SK-N-SH (cell line): ENCODE data around the gene PPP1R9B.

Experiments
- CTCF ChIP-seq: fragments of 200-600 bp; sonication (generic); IDR thresholded peaks from 2 replicates; pipeline ENCODE4 v1.6.1; 2017; ENCODE audit warnings: antibody characterized with exemption, mild to moderate bottlenecking, moderate library complexity
- EP300 ChIP-seq, 2 experiments: IDR thresholded peaks; 2 replicates each; pipeline versions ENCODE4 v1.4.0 to v1.6.1; 2012; ENCODE audit warnings: borderline replicate concordance in 1 of 2, low read depth in 1 of 2, low read length in 1 of 2
- FOXM1 ChIP-seq: IDR thresholded peaks from 2 replicates; pipeline ENCODE4 v1.4.0; 2012; ENCODE audit warnings: low read depth, mild to moderate bottlenecking
- GABPA ChIP-seq: IDR thresholded peaks from 2 replicates; pipeline ENCODE4 v1.4.0; 2012; ENCODE audit warnings: low read depth, mild to moderate bottlenecking
- JUND ChIP-seq: IDR thresholded peaks from 2 replicates; pipeline ENCODE4 v1.4.0; 2012
- MAX ChIP-seq: IDR thresholded peaks from 2 replicates; pipeline ENCODE4 v1.4.0; 2012; ENCODE audit warnings: low read depth
- NRF1 ChIP-seq: IDR thresholded peaks from 2 replicates; pipeline ENCODE4 v1.6.1; 2012; ENCODE audit warnings: low read depth, mild to moderate bottlenecking, low read length
- POLR2AphosphoS5 ChIP-seq: IDR thresholded peaks from 2 replicates; pipeline ENCODE4 v1.6.1; 2012; ENCODE audit warnings: low read depth, low read length
- RFX5 ChIP-seq: IDR thresholded peaks from 2 replicates; pipeline ENCODE4 v1.6.1; 2012; ENCODE audit warnings: mild to moderate bottlenecking, improper control_type of control experiment, low read length
- SIN3A ChIP-seq: IDR thresholded peaks from 2 replicates; pipeline ENCODE4 v1.6.1; 2012; ENCODE audit warnings: low read depth, mild to moderate bottlenecking, low read length, moderate library complexity, borderline replicate concordance
- TAF1 ChIP-seq: IDR thresholded peaks from 2 replicates; pipeline ENCODE4 v1.6.1; 2012; ENCODE audit warnings: low read depth, mild to moderate bottlenecking, low read length, moderate library complexity, borderline replicate concordance

DNA sequence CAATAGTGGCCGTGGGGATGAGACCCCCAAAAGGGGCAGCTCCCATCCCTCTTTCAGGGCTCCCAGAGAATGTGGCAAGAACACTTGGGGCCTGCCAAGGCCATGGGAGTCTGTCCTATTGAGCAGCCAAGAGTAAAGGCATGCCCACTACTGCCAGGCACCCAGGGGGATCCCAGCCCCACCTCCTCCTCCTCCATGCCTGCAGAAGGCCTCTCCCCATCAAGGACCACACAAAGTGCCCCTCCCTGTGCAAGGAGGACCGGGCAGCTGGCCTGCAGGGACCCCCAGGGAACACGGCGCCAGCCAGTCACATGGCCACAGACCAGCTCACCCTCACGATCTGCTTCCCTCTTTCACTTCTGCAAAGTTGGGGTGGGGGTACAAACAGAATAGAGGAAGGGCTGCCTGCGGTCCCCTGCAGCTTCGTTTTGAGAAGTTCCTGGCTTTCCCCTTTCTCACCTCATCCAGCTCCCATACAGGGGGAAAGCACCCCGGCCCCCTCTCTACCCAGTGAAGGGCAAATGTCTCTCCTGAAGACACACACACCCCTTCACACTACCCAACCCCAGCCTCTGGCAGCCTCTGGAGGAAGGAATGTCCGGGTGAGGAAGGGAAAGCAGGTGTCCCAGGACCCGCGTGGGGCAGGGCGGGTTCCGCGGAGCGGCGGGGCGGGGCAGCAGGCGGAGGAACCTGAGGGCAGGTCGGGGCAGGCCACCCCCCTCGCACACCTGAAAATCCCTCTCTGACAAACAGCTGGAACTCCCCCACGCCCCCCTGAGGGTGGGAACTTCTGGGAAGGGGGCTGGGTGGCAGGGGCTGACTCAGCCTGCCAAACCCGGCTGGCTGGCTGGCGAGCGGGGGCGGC is 2.0 kb downstream of the PPP1R9B start:
- TF ChIP-seq CTCF (peak; percentile 49), RFX5 (no peak), GABPA (no peak), POLR2AphosphoS5 (no peak), MAX (peak; percentile 47; the same call in 1 of the 2 replicates), TAF1 (no peak), EP300 (IDR thresholded peaks at IDR 0.05; ENCODE audit: borderline replicate concordance in 1 of 2, low read depth in 1 of 2, low read length in 1 of 2) (no peak), JUND (no peak), NRF1 (no peak), SIN3A (peak; percentile 76; the same call in 1 of the 2 replicates), FOXM1 (no peak)
